ENCODE measurements around the gene PARVB. TPM values are rescaled to one million over a fixed set of nuclear protein-coding genes. Genes with fewer than 3 reads are reported as not detected.
A peak's percentile ranks its signal among the peaks of the same experiment; 100 is the strongest.

PARVB gene
- total and polyA plus RNA-seq, 8 donors = 3.8 to 27.3 (median 10.4) TPM

DNA sequence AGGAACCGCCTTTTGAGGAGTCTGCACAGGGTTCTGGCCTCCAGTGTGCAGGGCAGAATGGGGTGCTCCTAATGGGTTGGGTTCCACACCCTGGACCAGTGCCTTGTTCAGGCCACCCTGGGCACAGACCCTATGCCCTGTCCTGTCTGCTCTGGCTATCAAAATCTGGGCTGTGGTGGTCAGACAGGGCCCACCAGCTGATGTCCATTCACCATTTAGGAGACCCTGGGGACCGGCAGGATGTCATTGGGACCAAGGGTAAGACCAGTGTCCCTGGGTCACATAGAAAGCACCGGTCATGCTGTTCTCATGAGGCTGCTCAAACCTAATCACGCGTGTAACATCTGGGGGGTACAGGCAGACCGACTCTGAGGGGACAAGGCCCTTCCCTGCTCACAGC, 194.0 kb downstream of the PARVB start:
- Histone ChIP-seq H3K4me3 (no peak overlapping the region), H3K27ac (no peak overlapping the region), H3K9me3 (no peaks in the 10 kb centered on the region), H3K36me3 (no peaks in the 10 kb centered on the region), H3K4me1 (no peaks in the 10 kb centered on the region), H3K27me3 (no peaks in the 10 kb centered on the region)
- FAIRE-seq (no peak), ATAC-seq (no peak), DNase-seq (peak in 1 of 6 donors; percentile 27)
- TF ChIP-seq, protein P1, sequence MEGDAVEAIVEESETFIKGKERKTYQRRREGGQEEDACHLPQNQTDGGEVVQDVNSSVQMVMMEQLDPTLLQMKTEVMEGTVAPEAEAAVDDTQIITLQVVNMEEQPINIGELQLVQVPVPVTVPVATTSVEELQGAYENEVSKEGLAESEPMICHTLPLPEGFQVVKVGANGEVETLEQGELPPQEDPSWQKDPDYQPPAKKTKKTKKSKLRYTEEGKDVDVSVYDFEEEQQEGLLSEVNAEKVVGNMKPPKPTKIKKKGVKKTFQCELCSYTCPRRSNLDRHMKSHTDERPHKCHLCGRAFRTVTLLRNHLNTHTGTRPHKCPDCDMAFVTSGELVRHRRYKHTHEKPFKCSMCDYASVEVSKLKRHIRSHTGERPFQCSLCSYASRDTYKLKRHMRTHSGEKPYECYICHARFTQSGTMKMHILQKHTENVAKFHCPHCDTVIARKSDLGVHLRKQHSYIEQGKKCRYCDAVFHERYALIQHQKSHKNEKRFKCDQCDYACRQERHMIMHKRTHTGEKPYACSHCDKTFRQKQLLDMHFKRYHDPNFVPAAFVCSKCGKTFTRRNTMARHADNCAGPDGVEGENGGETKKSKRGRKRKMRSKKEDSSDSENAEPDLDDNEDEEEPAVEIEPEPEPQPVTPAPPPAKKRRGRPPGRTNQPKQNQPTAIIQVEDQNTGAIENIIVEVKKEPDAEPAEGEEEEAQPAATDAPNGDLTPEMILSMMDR (IDR thresholded peaks at IDR 0.05) = no peak
- 81 to 85% methylated on average over 6 of the region's 6 CpGs for WGBS, 2 donors
- intact Hi-C loops (cut with DNase I) = no loop called here

GRCh38 chr22:44219101-44219870, 195.2 kb downstream of the PARVB start:
- TF ChIP-seq, protein P1 (IDR thresholded peaks at IDR 0.05) = no peak

DNA sequence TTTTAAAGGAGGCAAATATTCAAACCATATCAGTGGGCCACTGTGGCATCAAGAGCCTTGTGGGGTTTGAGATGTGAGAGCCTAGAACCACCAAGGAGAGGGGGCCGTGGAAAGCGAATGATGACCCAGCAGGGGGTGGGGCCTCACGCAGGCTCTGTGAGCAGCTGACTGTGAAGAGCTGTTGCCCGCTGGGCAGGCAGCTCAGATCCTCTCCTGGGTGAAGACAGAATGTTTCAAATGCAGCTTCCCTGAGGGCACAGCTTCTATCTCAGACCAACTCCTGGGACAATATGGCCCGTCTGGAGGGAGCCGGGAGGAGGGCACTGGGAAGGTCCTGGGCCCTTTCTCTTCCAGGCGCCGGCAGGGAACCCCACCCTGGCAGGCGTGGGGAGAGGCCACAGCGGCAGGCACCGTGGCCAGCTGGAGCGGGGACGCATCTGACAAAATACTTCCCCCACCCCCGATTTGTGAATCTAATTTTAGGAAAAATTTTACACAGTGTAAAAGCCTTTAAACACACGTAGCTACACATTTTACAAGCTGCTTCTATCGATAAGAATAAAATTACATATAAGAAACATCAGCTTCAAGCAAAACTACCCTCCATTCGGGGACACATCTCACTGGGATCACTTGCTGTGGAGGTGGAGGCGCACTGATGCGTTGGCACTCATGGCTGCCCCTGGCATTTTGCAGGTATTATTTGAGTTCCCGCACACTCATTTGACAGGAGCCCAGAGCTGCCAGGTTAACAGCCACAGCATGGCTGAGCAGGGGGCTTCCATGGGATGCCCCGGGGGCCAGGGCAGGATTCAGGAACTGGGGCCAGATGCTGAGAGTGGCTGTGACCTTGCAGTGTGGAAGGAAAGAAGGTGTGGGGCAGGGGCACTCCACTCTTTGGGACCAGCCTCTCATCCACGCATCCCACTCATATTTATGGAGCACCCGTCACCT, 196.9 kb downstream of the PARVB start:
- no peak for ATAC-seq
- no peak for DNase-seq
- intact Hi-C loops (cut with DNase I) = no loop called here

More at GRCh38 chr22:44219101-44219870, 195.2 kb downstream of the PARVB start:
- H3K27ac ChIP-seq = no peak overlapping the region
- intact Hi-C loops (cut with DNase I) = no loop called here
- H3K4me3 ChIP-seq = no peak overlapping the region
- no peaks in the 10 kb centered on the region for H3K4me1 ChIP-seq
- no peaks in the 10 kb centered on the region for H3K9me3 ChIP-seq
- 59 to 75% methylated on average over 21 of the region's 21 CpGs for WGBS, 2 donors
- H3K36me3 ChIP-seq = no peaks in the 10 kb centered on the region
- FAIRE-seq (no peak), DNase-seq (peak in 1 of 6 donors; percentile 43), ATAC-seq (no peak)
- H3K27me3 ChIP-seq = no peaks in the 10 kb centered on the region

DNA sequence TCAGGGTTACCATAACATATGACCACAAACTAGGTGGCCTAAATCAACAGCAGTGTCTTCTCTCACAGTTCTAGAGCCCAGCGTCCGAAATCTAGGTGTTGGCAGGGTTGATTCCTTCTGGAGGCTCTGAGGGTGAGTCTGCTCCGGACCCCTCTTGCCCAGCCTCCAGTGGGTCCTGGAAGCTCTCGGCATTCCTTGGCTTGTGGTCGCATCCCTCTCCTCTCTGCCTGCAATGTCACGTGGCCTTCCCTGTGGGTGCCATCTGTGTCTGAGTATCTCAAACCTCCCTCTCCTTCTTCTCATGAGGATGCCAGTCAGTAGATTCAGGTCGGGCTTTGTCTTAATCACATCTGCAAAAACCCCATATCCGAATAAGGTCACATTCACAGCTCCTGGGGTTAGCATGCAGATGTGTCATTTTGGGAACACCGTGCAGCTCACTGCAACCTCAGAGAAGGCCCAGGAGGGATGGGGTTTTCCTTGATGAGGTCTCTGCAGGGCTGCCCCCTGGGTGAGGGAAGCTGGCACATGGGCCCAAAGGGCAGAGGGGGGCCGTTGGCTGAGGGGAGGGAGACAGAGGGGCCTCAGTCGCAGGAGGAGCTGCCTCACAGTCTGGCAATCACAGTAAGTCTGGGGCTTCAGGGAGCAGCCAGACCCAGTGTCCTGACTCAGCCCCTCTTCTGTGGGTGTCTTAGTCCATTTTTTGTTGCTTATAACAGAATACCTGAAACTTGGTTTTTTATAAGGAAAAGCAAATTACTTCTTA, 197.8 kb downstream of the PARVB start:
- Histone ChIP-seq H3K27ac (no peak overlapping the region), H3K4me3 (no peak overlapping the region), H3K9me3 (no peaks in the 10 kb centered on the region), H3K4me1 (no peaks in the 10 kb centered on the region), H3K27me3 (no peaks in the 10 kb centered on the region), H3K36me3 (no peaks in the 10 kb centered on the region)
- DNase-seq = no peak
- TF ChIP-seq, protein P1 (IDR thresholded peaks at IDR 0.05) = no peak
- intact Hi-C loops (cut with DNase I) = no loop called here
- no peak for ATAC-seq
- WGBS, 2 donors = 77 to 80% methylated on average over 11 of the region's 11 CpGs
- no peak for FAIRE-seq

More for the DNA sequence above, 196.9 kb downstream of the PARVB start:
- TF ChIP-seq, protein P1 (IDR thresholded peaks at IDR 0.05) = no peak
- no peaks in the 10 kb centered on the region for H3K4me1 ChIP-seq
- no peak overlapping the region for H3K4me3 ChIP-seq
- no peak for FAIRE-seq
- whole genome bisulfite sequencing, 2 donors = 65 to 68% methylated on average over 23 of the region's 23 CpGs
- no peak overlapping the region for H3K27ac ChIP-seq
- H3K9me3 ChIP-seq = no peaks in the 10 kb centered on the region
- H3K36me3 ChIP-seq = no peaks in the 10 kb centered on the region
- H3K27me3 ChIP-seq = no peaks in the 10 kb centered on the region

Other genes with a start within 250 kb of the PARVB start
- gene EFCAB6, start 212.0 kb upstream of the PARVB start, total RNA-seq = 1 to 10 TPM; 1.6 to 3.4 (median 2.2) TPM
- 1 to 10 TPM; 1.7 to 3.2 TPM for gene EFCAB6, start 212.0 kb upstream of the PARVB start, polyA plus RNA-seq
- under 1 TPM in 5 of 6 donors, not detected in 1; 0.09 to 0.47 (median 0.25) TPM for gene SULT4A1, start 161.8 kb upstream of the PARVB start, total RNA-seq
- gene SULT4A1, start 161.8 kb upstream of the PARVB start, polyA plus RNA-seq = 1 to 10 TPM; 1.1 to 5.4 TPM
- not detected for gene PNPLA5, start 132.3 kb upstream of the PARVB start, total RNA-seq
- gene PNPLA5, start 132.3 kb upstream of the PARVB start, polyA plus RNA-seq = not detected
- gene PNPLA3, start 100.5 kb upstream of the PARVB start, total RNA-seq = under 1 TPM in 4 of 6 donors, not detected in 2; 0.16 to 0.70 (median 0.26) TPM
- gene PNPLA3, start 100.5 kb upstream of the PARVB start, polyA plus RNA-seq = under 1 TPM; 0.07 to 0.19 TPM
- gene SAMM50, start 68.9 kb upstream of the PARVB start, total RNA-seq = 10 to 100 TPM; 15.1 to 24.4 (median 19.3) TPM
- gene SAMM50, start 68.9 kb upstream of the PARVB start, polyA plus RNA-seq = 10 to 100 TPM in 1 of 2 donors, 1 to 10 TPM in 1; 9.1 to 15.9 TPM
- gene PARVG, start 156.6 kb downstream of the PARVB start, total RNA-seq = 10 to 100 TPM in 1 of 6 donors, 1 to 10 TPM in 5; 1.1 to 17.0 (median 2.4) TPM
- 1 to 10 TPM; 3.1 to 8.1 TPM for gene PARVG, start 156.6 kb downstream of the PARVB start, polyA plus RNA-seq